ENCODE results near the gene MBP.

Gene MBP

GRCh38 chr18:77119851-77120491, 12.6 kb downstream of the MBP start:
- H3K4me1 ChIP-seq (ENCODE audit: control insufficient read depth, insufficient read depth, low read length, poor library complexity, severe bottlenecking) = peaks cover 11% of the 10 kb centered on the region
- no peak overlapping the region for H3K4me3 ChIP-seq (ENCODE audit: extremely low read depth, insufficient read depth, low read length, poor library complexity, severe bottlenecking)
- no peaks in the 10 kb centered on the region for H3K36me3 ChIP-seq (ENCODE audit: control insufficient read depth, insufficient read depth, low read length)
- H3K9me3 ChIP-seq (ENCODE audit: control insufficient read depth, low read length) = no peaks in the 10 kb centered on the region
- WGBS, 2 experiments (ENCODE audit: insufficient coverage in 2 of 2) = 91 to 93% methylated on average over 18 to 22 of the region's 23 CpGs
- H3K27ac ChIP-seq (ENCODE audit: low read depth, low read length, severe bottlenecking) = no peak overlapping the region

GRCh38 chr18:77119101-77119850, 13.3 kb downstream of the MBP start:
- H3K27ac ChIP-seq (ENCODE audit: low read depth, low read length, severe bottlenecking) = no peak overlapping the region
- H3K9me3 ChIP-seq (ENCODE audit: control insufficient read depth, low read length) = no peaks in the 10 kb centered on the region
- WGBS, 2 experiments (ENCODE audit: insufficient coverage in 2 of 2) = 86 to 93% methylated on average over 8 to 10 of the region's 12 CpGs
- no peak overlapping the region for H3K4me3 ChIP-seq (ENCODE audit: extremely low read depth, insufficient read depth, low read length, poor library complexity, severe bottlenecking)
- H3K36me3 ChIP-seq (ENCODE audit: control insufficient read depth, insufficient read depth, low read length) = no peaks in the 10 kb centered on the region
- peaks cover 11% of the 10 kb centered on the region for H3K4me1 ChIP-seq (ENCODE audit: control insufficient read depth, insufficient read depth, low read length, poor library complexity, severe bottlenecking)

- Histone ChIP-seq H3K36me3 (ENCODE audit: control insufficient read depth, insufficient read depth, low read length) (no peaks in the 10 kb centered on the region), H3K4me3 (ENCODE audit: extremely low read depth, insufficient read depth, low read length, poor library complexity, severe bottlenecking) (no peak overlapping the region), H3K4me1 (ENCODE audit: control insufficient read depth, insufficient read depth, low read length, poor library complexity, severe bottlenecking) (peaks cover 18% of the 10 kb centered on the region), H3K9me3 (ENCODE audit: control insufficient read depth, low read length) (no peaks in the 10 kb centered on the region), H3K27ac (ENCODE audit: low read depth, low read length, severe bottlenecking) (no peak overlapping the region)
- 89 to 96% methylated on average over 7 to 10 of the region's 12 CpGs for WGBS, 2 experiments (ENCODE audit: insufficient coverage in 2 of 2)
Observed at GRCh38 chr18:77118256-77119090, 14.1 kb downstream of the MBP start.

- H3K4me3 ChIP-seq (ENCODE audit: extremely low read depth, insufficient read depth, low read length, poor library complexity, severe bottlenecking) = no peak overlapping the region
Observed at GRCh38 chr18:77116201-77117080, 16.1 kb downstream of the MBP start.

GRCh38 chr18:77115192-77115953, 17.2 kb downstream of the MBP start:
- Histone ChIP-seq H3K27ac (ENCODE audit: low read depth, low read length, severe bottlenecking) (peak overlapping the region; percentile 47), H3K9me3 (ENCODE audit: control insufficient read depth, low read length) (no peaks in the 10 kb centered on the region), H3K4me3 (ENCODE audit: extremely low read depth, insufficient read depth, low read length, poor library complexity, severe bottlenecking) (no peak overlapping the region), H3K36me3 (ENCODE audit: control insufficient read depth, insufficient read depth, low read length) (no peaks in the 10 kb centered on the region), H3K4me1 (ENCODE audit: control insufficient read depth, insufficient read depth, low read length, poor library complexity, severe bottlenecking) (peaks cover 18% of the 10 kb centered on the region)
- WGBS, 2 experiments (ENCODE audit: insufficient coverage in 2 of 2) = 90 to 92% methylated on average over 7 to 8 of the region's 8 CpGs

More at GRCh38 chr18:77116201-77117080, 16.1 kb downstream of the MBP start:
- H3K4me1 ChIP-seq (ENCODE audit: control insufficient read depth, insufficient read depth, low read length, poor library complexity, severe bottlenecking) = peaks cover 18% of the 10 kb centered on the region
- H3K9me3 ChIP-seq (ENCODE audit: control insufficient read depth, low read length) = no peaks in the 10 kb centered on the region
- WGBS, 2 experiments (ENCODE audit: insufficient coverage in 2 of 2) = 89% methylated on average over 17 to 18 of the region's 18 CpGs
- no peaks in the 10 kb centered on the region for H3K36me3 ChIP-seq (ENCODE audit: control insufficient read depth, insufficient read depth, low read length)
- no peak overlapping the region for H3K27ac ChIP-seq (ENCODE audit: low read depth, low read length, severe bottlenecking)

GRCh38 chr18:77114415-77115191, 18.0 kb downstream of the MBP start:
- 83 to 86% methylated on average over 22 of the region's 25 CpGs for WGBS, 2 experiments (ENCODE audit: insufficient coverage in 2 of 2)
- Histone ChIP-seq H3K4me1 (ENCODE audit: control insufficient read depth, insufficient read depth, low read length, poor library complexity, severe bottlenecking) (peaks cover 18% of the 10 kb centered on the region), H3K9me3 (ENCODE audit: control insufficient read depth, low read length) (no peaks in the 10 kb centered on the region), H3K36me3 (ENCODE audit: control insufficient read depth, insufficient read depth, low read length) (no peaks in the 10 kb centered on the region), H3K4me3 (ENCODE audit: extremely low read depth, insufficient read depth, low read length, poor library complexity, severe bottlenecking) (no peak overlapping the region), H3K27ac (ENCODE audit: low read depth, low read length, severe bottlenecking) (peak overlapping the region; percentile 47)

GRCh38 chr18:77114152-77114414, 18.5 kb downstream of the MBP start:
- no peak overlapping the region for H3K4me3 ChIP-seq (ENCODE audit: extremely low read depth, insufficient read depth, low read length, poor library complexity, severe bottlenecking)
- WGBS, 2 experiments (ENCODE audit: insufficient coverage in 2 of 2) = 76% methylated on average over 2 of the region's 2 CpGs; no CpG with 5 or more reads in 1 of the 2 experiments
- H3K4me1 ChIP-seq (ENCODE audit: control insufficient read depth, insufficient read depth, low read length, poor library complexity, severe bottlenecking) = peaks cover 18% of the 10 kb centered on the region
- no peaks in the 10 kb centered on the region for H3K9me3 ChIP-seq (ENCODE audit: control insufficient read depth, low read length)
- H3K27ac ChIP-seq (ENCODE audit: low read depth, low read length, severe bottlenecking) = peak overlapping the region; percentile 45
- H3K36me3 ChIP-seq (ENCODE audit: control insufficient read depth, insufficient read depth, low read length) = no peaks in the 10 kb centered on the region

- Histone ChIP-seq H3K36me3 (ENCODE audit: control insufficient read depth, insufficient read depth, low read length) (no peaks in the 10 kb centered on the region), H3K27ac (ENCODE audit: low read depth, low read length, severe bottlenecking) (no peak overlapping the region), H3K9me3 (ENCODE audit: control insufficient read depth, low read length) (no peaks in the 10 kb centered on the region), H3K4me1 (ENCODE audit: control insufficient read depth, insufficient read depth, low read length, poor library complexity, severe bottlenecking) (peaks cover 18% of the 10 kb centered on the region), H3K4me3 (ENCODE audit: extremely low read depth, insufficient read depth, low read length, poor library complexity, severe bottlenecking) (no peak overlapping the region)
- WGBS, 2 experiments (ENCODE audit: insufficient coverage in 2 of 2) = 90 to 93% methylated on average over 13 to 14 of the region's 15 CpGs
Observed at GRCh38 chr18:77113361-77114151, 19.0 kb downstream of the MBP start.

GRCh38 chr18:77112747-77113092, 19.9 kb downstream of the MBP start:
- 99 to 100% methylated on average over 4 to 6 of the region's 7 CpGs for WGBS, 2 experiments (ENCODE audit: insufficient coverage in 2 of 2)
- no peaks in the 10 kb centered on the region for H3K9me3 ChIP-seq (ENCODE audit: control insufficient read depth, low read length)
- no peaks in the 10 kb centered on the region for H3K36me3 ChIP-seq (ENCODE audit: control insufficient read depth, insufficient read depth, low read length)
- H3K4me3 ChIP-seq (ENCODE audit: extremely low read depth, insufficient read depth, low read length, poor library complexity, severe bottlenecking) = no peak overlapping the region
- no peak overlapping the region for H3K27ac ChIP-seq (ENCODE audit: low read depth, low read length, severe bottlenecking)
- peaks cover 18% of the 10 kb centered on the region for H3K4me1 ChIP-seq (ENCODE audit: control insufficient read depth, insufficient read depth, low read length, poor library complexity, severe bottlenecking)

Data from mesodermal cell (in vitro differentiated cells).